Stimulated activated CD8-positive, alpha-beta memory T cell treated with anti-CD3 and anti-CD28 coated beads, Interleukin-4, amount 100 ng/mL, for 48 hours (primary cell): ENCODE data around the gene IKZF3.
"Not testable (repeated sequence)": the region's sequence is repeated elsewhere in the genome, so short reads cannot be mapped to it uniquely, and the experiment has no call there.

ENCODE experiments used
- DNase-seq: peaks from one replicate; pipeline ENCODE4 v3.0.0-alpha.2; 2020

IKZF3 gene

GRCh38 chr17:39863918-39864746 is at the start of gene IKZF3:
TSS of gene IKZF3 (minus strand) at chr17:39864312. CDS start at chr17:39864126, 186 bp downstream.
- DNase-seq, result peak; percentile 86

- no peak for DNase-seq
These were observed 44.8 kb upstream of the IKZF3 start for GRCh38 chr17:39908789-39909352.

GRCh38 chr17:39904990-39905288 is 40.8 kb upstream of the IKZF3 start:
- DNase-seq, result no peak

DNA sequence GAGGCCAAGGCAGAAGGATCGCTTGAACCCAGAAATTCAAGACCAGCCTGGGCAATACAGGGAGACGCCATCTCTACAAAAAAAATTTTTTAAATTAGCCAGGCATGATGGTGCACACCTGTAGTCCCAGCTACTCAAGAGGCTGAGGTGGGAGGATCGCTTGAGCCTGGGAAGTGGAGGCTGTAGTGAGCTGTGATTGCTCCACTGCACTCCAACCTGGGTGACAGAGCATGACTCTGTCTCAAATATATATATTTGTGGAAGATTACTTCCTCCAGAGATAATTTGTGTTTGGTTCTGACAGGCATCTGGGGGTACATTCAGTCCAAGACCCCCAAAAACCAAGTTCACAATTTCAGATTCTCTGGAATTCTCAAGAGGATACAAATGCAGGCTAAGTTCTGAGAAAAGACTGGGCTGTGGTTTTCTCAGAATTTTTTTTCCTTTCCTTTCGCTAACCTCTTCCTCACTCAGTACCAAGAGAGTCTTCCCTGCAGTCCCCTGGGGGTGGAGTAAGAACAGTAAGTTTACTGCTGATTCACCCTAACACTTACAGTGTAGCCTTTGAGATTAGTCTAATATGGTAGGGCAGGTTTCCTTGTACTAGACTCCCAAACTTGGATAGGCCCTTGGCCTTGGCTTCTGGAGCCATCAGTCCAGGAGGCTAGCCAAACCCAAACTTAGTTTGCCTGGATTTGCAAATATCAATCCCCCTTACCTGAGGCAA is 39.2 kb upstream of the IKZF3 start:
- DNase-seq, result no peak

DNA sequence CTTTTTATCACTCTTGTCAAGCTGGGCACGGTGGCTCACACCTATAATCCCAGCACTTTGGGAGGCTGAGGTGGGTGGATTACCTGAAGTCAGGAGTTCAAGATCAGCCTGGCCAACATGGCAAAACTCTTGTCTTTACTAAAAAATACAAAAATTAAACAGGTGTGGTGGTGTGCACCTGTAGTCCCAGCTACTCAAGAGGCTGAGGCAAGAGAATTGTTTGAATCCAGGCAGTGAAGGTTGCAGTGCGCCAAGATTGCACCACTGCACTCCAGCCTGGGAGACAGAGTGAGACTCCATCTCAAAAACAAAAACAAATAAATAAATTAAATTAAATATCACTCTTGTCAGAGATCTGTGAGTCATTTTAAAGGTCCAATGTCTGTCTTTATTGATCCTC is 37.9 kb upstream of the IKZF3 start:
- DNase-seq, result not testable (repeated sequence)

DNA sequence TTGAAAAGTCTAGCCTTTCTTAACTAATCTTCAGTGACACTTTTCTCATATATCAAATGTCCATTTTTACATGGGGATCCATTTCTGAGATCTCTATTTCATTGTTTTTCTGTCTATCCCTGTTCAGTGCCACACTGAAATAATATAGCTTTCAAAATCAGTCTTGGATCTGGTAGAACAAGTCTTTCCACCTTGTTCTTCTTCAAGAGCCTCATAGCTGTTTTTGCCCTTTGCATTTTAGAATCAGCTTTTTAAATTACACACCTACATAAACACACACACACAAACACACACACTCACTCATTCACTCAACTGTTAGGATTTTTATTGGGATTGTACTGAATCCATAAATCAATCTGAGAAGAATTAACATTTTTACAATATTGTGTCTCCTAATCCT is 35.1 kb upstream of the IKZF3 start:
- no peak for DNase-seq

GRCh38 chr17:39898088-39898487 is 34.0 kb upstream of the IKZF3 start:
- no peak for DNase-seq

GRCh38 chr17:39894681-39895376 is 30.7 kb upstream of the IKZF3 start:
- no peak for DNase-seq

DNA sequence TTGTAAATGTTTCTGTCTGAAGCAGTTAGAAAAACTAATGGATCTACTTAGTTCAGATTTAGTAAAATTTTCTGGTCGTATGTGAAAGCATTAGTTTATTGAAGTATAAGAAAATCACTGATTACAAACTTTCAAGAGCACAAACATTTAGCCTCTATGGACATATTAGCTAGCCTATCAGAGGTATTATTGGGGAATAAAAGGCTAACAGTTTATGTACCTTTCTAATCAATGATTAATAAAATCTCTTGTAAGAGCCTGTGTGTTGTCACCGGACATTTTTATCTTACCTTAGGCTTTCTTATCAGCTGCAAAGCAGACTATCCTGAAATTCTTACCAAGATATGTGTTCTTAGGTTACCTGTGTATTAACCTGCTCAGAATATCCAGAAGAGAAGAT is 25.1 kb upstream of the IKZF3 start:
- DNase-seq, result no peak

DNA sequence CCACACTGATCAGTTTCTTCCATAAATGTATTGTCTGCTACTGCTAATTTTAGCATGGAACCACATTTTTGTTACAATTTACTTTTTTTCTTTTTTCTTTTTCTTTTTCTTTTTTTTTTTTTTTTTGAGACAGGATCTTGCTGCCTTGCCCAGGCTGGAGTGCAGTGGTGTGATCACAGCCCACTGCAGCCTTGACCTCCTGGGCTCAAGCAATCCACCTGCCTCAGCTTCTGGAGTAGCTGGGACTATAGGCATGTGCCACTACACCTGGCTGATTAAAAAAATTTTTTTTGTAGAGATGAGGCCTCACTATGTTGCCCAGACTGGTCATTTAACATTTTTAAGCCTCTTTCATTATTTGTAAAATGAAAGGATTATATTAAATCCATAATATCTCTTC is 23.0 kb upstream of the IKZF3 start:
- DNase-seq, result no peak

DNA sequence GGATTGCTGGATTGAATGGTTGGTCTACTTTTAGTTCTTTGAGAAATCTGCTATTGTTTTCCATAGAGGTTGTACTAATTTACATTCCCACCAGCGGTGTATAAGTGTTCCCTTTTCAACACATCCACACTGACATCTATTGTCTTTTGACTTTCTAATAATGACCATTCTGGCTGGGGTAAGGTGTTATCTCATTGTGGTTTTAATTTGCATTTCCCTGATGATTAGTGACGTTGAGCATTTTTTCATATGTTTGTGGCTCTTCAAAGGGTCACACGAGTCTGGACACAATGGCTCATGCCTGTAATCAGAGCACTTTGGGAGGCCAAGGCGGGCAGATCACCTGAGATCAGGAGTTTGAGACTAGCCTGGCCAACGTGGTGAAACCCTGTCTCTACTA is 22.0 kb upstream of the IKZF3 start:
- not testable (repeated sequence) for DNase-seq

DNA sequence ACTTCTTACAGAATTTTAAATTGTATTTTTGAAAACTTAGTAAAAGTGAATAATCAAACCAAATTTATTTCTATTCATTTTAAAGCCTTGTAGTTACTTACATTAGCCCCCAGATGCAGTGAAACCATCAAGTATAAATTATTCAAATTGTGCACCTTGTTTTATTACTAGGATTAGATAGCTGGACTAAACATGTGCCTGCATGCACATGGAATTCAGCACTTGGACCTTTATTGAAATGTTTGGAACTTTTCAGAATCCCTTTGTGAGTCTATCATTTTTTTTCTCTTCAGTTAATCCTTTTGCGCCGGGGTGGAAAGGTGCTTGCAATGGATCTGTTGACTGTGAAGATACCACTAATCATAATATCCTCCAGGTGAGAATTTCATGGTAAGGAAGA is 8.6 kb upstream of the IKZF3 start:
- DNase-seq, result no peak

GRCh38 chr17:39871801-39872200 is 7.7 kb upstream of the IKZF3 start:
- no peak for DNase-seq

DNA sequence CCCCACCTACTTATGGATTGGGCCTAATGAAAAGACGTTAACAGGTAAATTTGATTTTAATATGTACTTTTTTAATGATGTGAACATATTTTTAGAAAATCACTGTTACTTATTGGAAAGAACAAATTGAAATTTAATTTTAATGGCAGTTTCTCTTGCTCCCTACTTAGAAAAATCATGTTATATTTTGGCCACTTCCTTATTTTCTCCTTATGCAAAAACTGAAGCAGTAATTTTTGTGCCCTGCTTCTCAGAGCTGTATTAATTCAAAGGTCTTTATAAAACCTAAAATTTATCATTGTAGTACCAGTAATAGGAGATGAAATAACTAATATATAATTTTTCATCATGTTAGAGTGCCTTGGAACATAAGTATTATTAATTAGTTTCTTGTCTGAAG is 6.7 kb upstream of the IKZF3 start:
- no peak for DNase-seq

DNA sequence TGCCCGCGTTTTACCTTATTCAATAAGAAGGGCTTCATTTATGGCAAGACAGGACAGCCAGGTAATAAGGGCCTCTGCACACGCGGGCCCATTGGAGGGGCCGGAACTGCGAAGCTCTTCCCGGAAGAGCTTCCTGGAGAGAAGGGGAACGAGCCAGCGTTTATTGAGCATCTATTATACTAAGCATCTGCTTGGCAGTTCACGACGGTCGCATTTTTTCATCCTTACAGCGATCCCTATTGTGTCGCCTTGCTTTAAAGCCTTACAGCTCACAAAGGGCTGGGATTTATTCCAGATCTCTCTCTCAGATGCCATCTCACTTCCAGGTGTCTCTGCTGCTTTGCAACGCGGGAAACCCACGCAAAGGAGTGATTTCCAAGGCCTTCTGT is 4.4 kb upstream of the IKZF3 start:
- DNase-seq, result no peak

- peak; percentile 67 for DNase-seq
These were observed 3.9 kb upstream of the IKZF3 start, which contains the start of gene ZPBP2 for GRCh38 chr17:39867880-39868553. TSS of gene ZPBP2 (plus strand) at chr17:39868202. CDS start at chr17:39868355, 153 bp downstream.

GRCh38 chr17:39867084-39867879 is 3.2 kb upstream of the IKZF3 start:
- peak; percentile 71 for DNase-seq

GRCh38 chr17:39866013-39866730 is 2.1 kb upstream of the IKZF3 start:
- DNase-seq, result no peak

DNA sequence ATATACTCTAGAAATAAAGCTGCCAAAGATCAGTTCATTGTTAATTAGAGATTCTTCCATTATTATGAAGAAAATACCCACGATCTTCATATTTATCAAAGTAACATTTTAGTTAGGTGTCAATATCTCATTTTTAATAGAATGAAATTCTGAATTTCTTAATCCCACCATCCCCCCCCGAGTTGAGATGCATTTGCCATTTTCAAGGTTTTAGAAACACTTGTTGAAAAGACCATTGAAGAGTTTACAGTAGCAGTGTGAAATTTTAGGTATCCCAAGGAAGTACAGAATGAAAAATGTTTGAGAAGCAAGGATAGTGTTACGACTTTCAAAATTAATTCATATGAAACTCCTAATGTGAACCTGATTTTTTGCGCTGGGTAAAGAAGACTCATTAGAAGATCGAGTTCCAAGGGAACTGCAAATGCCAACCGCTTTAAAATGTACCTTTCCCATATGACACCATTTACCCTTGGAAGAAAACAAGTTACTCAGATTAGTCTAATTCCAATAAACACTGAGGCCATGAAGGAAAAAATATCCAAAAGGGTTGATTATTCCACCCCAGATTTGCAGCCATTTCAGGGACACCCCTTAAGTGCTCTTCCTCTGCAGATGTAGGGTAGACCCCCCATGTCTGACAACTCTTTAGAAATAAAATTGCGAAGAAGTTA is 731 bp downstream of the IKZF3 start:
- no peak for DNase-seq

DNA sequence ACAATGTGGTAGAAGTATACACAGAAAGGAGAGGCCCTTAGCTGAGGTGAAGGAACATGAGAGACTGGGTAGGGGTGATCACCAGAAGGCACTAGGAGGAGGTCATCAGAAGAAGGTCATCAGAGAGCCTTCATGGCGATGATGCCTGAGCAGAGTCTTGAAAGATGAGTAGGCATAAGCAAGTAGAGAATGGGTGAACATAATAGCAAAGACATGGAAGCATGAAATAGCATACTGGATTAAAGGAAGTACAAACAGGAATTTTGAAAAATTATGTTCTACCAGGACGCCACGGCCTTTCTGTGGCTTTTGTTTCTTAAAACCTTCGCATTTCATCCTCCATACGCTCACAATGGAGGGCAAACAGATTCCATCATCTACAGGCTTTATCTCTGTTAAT is 2.9 kb downstream of the IKZF3 start:
- no peak for DNase-seq
